RWPE1 (cell line): ENCODE results near the gene NOS3.
A peak's percentile ranks its signal among the peaks of the same experiment; 100 is the strongest.

ENCODE experiments used
- CTCF ChIA-PET: fragments of 350-600 bp; sonication (Branson Sonifier 250); formaldehyde crosslinking; extraction: SDS; loops from one replicate; lab custom pipeline; 2021; lab: Yijun Ruan, JAX
- POLR2A ChIA-PET: fragments of 400-600 bp; formaldehyde crosslinking; extraction: SDS; loops from one replicate; lab custom pipeline; 2020; ENCODE audit warnings: antibody characterized with exemption; ENCODE audit not compliant: low non-redundant PET; lab: Yijun Ruan, JAX
- DNase-seq: peaks from one replicate; pipeline ENCODE4 v3.0.0; 2012; ENCODE audit warnings: low spot score
- H3K27ac ChIP-seq: fragments of 450-650 bp; 2 replicates; pipeline ENCODE4 v1.5.1; 2017
- CTCF ChIP-seq: fragments of 450-650 bp; conservative IDR thresholded peaks from 2 replicates; pipeline ENCODE4 v1.5.1; 2017; ENCODE audit warnings: low read depth, mild to moderate bottlenecking

NOS3 gene

DNA sequence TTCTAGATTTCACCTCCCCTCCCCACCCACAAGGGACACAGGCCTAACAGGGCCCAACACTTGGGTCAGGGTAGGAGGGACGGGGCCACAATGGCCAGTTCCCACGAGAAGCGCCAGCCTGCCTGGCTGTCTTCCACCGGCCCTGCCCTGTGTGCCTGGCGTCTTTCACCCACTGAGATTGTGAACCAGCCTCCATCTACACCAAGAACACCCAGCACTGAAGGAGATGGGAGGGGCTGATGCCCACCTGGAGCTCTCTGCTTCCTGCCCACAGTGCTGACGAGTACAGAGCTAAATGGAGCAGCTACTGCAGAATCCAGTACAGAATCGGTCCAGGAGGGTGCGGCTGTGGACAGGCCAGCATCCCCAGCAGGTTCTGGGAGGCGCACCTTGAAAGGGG lies 55.1 kb downstream of the NOS3 start:
- ChIA-PET CTCF (no interaction called here), POLR2A (no interaction called here)
- peak overlapping the region; percentile 54 for H3K27ac ChIP-seq
- no peak for DNase-seq
- TF ChIP-seq CTCF, result no peak

DNA sequence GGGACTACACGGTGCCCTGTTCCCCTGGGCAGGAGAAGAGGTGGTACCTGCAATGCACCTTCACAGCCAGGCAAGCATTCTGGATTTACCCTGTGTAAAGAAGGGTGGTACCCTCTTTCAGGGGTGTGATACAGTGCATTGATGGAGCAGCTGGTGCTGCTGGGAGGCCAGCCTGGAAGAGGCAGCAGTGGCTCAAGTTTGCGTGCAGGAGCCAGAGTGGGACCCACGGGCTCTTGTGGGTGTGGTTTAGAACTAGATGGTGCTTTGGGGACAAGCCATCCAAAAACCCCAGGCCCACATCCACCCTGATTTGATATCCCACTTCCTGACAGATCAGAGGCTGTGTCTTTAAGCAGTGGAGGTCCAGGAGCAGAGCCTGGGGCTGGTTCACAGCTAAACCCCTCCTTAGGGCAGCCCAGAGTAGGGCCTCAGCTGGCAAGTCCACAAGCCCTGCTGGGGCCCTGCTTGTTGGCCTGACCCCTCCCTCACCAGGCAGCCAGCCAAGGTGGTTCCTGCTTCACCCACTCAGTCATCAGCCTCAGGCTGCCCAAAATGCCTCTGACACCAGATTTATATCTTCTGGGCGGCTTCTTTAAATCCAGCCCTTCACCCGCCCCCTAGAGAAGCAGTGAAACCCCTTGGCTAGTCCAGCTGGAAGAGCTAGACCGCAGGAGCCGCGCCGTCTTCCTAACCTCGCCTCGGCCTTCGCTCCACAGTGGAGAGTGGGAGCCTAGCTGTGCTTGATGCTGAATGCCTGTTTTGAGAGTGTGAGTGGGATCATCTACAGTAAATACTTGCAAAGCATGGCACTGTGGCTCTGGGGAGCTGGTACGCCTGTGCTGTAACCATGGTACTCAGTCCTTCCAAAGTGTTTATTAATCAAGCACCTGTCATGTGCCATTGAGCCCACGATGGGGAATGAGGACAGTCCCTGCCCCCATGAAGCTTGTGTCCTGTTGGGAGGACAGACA lies 56.1 kb downstream of the NOS3 start:
- peak; percentile 20 for DNase-seq
- ChIA-PET POLR2A (no interaction called here), CTCF (interaction anchor here (0.6 kb wide), 2 partner anchors 16 to 43 kb away, joined by 3 to 4 read pairs; no protein-coding TSS in a partner anchor)
- no peak for TF ChIP-seq CTCF
- H3K27ac ChIP-seq, result peak overlapping the region; percentile 54

DNA sequence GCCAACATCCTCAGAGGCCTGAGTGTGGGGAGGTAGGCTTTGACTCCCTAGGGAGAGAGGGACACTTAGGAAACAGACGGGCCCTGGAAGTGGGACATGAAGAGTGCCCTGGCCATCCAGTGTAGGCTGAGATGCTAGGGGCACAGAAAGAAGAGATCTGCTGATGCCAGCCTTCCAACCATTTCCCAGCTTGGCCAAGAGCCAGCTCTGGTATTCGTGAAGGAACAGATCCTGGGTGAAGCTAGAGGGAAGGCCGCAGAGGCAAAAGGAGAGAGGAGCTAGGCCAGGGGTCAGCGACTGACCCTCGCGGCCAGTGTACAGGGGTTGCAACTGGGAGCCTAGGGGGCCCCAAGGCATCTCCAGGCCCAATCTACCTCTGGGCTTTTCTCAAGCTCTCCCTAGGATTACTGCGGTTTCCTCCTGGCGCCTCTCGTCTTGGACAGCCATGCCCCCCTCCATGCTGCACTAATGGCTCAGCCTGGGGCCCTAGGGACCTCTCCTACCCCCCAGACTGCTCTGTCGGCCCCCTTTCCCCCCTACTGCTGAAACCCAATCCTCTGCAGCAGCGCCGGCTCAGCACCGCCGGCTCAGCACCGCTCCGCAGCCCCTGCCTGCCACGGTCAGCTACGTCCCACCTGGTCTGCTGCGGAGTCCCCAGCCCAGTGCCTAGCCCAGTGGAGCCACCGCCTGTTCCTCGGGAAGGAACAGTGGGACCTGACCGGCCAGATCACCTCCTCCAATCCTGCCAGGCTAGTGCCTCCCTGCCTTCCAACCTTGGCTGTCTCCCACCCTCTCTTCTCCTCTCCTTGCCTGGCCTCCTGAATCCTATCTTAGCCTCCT lies 57.4 kb downstream of the NOS3 start, which contains the start of gene ASIC3:
Gene ASIC3 (plus strand): TSS at position 556 of the 840 bp plus-strand sequence. CDS start 355 bp downstream, outside the sequence.
- CTCF ChIA-PET, result no interaction called here
- no peak for DNase-seq
- POLR2A ChIA-PET, result no interaction called here
- peak within 1 kb of the TSS; percentile 54; the same call in 1 of the 2 replicates for H3K27ac ChIP-seq
- TF ChIP-seq CTCF, result no peak

- ChIA-PET POLR2A (no interaction called here), CTCF (no interaction called here)
- no peak for DNase-seq
- no peak for TF ChIP-seq CTCF
- H3K27ac ChIP-seq, result no peak overlapping the region
These were observed 58.2 kb downstream of the NOS3 start for GRCh38 chr7:151048911-151049463.

DNA sequence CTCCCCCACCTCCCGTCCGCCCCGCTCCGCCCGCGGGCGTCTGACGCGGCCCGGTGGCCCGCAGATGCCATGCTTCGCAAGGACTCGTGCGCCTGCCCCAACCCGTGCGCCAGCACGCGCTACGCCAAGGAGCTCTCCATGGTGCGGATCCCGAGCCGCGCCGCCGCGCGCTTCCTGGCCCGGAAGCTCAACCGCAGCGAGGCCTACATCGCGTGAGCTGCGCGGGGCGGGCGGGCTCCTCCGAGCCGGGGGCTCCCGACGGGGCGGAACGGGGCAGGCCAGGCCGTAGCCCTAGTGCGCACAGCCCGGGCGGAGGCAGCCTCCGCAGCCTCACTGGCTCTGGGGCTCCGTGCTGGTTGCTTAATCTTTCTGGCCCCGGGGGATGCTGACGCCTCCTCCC lies 60.3 kb downstream of the NOS3 start:
- DNase-seq, result peak; percentile 39
- ChIA-PET CTCF (no interaction called here), POLR2A (no interaction called here)
- no peak overlapping the region for H3K27ac ChIP-seq
- no peak for TF ChIP-seq CTCF

DNA sequence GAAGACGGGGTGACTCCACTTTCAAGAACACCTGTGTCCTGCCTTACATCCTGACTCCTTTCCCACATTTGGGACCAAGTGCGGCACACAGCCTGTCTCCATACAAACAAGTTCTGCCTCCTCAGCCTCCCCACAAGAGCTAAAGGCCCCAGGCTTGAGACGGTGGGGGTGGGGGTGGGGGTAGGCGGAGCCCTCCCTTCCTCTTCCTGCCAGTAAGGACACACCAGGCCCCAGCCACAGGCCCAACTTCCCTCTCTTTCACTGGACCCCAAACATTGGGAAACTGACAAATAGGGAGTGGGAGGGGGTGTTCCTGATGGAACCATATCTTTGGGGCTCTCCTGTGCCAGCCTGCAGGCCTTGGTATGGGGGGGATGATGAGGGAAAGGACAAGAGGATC lies 62.3 kb downstream of the NOS3 start:
- ChIA-PET CTCF (no interaction called here), POLR2A (no interaction called here)
- no peak for TF ChIP-seq CTCF
- DNase-seq, result no peak
- H3K27ac ChIP-seq, result no peak overlapping the region
